ENCODE data around the gene CLIC6.

The CLIC6 gene

DNA sequence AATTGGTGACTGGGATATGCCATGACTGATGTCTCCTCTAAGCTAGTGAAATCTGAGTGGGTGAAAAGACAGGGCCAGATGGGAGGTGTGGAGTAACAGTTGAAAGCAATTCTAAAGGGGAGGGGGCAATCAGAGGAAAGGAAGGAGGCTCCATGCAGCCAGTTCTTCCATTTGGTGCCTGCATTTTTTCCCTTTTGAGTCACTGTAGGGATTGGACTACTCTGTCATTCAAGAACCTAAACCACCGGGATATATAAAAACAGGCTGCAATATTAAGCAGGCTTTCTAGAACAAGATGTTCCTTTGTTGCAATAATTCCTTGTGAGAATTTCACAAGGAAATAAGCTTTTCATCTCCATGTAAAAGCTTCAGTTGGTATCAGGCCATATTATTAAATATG is 18.3 kb downstream of the CLIC6 start:
- no peak for DNase-seq (ENCODE audit: extremely low read depth, insufficient read length)
- no peaks in the 10 kb centered on the region for H3K27me3 ChIP-seq (replicated peaks; ENCODE audit: control insufficient read depth, insufficient read depth, low read length)
- TF ChIP-seq, protein P1, sequence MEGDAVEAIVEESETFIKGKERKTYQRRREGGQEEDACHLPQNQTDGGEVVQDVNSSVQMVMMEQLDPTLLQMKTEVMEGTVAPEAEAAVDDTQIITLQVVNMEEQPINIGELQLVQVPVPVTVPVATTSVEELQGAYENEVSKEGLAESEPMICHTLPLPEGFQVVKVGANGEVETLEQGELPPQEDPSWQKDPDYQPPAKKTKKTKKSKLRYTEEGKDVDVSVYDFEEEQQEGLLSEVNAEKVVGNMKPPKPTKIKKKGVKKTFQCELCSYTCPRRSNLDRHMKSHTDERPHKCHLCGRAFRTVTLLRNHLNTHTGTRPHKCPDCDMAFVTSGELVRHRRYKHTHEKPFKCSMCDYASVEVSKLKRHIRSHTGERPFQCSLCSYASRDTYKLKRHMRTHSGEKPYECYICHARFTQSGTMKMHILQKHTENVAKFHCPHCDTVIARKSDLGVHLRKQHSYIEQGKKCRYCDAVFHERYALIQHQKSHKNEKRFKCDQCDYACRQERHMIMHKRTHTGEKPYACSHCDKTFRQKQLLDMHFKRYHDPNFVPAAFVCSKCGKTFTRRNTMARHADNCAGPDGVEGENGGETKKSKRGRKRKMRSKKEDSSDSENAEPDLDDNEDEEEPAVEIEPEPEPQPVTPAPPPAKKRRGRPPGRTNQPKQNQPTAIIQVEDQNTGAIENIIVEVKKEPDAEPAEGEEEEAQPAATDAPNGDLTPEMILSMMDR (IDR thresholded peaks at IDR 0.05; ENCODE audit: insufficient read depth, low read length, poor library complexity, severe bottlenecking), result no peak

GRCh38 chr21:34687745-34688144 is 19.0 kb downstream of the CLIC6 start:
- TF ChIP-seq, protein P1 (IDR thresholded peaks at IDR 0.05; ENCODE audit: insufficient read depth, low read length, poor library complexity, severe bottlenecking), result no peak
- no peak for DNase-seq (ENCODE audit: extremely low read depth, insufficient read length)
- Histone ChIP-seq H3K4me3 (replicated peaks; ENCODE audit: low read depth, low read length) (no peak overlapping the region), H3K36me3 (ENCODE audit: control insufficient read depth, insufficient read depth, low read length) (no peaks in the 10 kb centered on the region; the same call in none of the 2 replicates), H3K27me3 (replicated peaks; ENCODE audit: control insufficient read depth, insufficient read depth, low read length) (no peaks in the 10 kb centered on the region)

More for the DNA sequence above, 18.3 kb downstream of the CLIC6 start:
- no peaks in the 10 kb centered on the region; the same call in none of the 2 replicates for H3K36me3 ChIP-seq (ENCODE audit: control insufficient read depth, insufficient read depth, low read length)
- H3K4me3 ChIP-seq (replicated peaks; ENCODE audit: low read depth, low read length), result no peak overlapping the region

DNA sequence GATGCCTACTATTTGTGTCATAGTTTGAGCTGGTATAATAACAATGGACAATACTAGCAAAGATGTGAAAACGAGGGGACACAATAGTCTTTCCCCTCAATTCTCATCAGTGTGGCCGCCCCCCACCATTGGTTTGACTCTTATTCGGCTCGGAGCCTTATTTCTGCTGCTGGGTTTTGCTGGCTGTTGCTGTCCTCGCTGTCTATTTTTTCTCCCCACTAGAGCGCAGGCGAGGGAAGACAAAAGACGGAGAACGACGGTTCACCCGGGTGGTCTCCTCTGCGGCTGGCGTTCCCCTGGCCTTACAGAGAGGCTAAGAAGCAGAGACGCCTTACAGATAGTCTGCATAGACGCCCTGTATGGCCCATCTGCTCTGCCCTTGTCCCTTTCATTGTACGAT is 19.4 kb downstream of the CLIC6 start:
- Histone ChIP-seq H3K36me3 (ENCODE audit: control insufficient read depth, insufficient read depth, low read length) (no peaks in the 10 kb centered on the region; the same call in none of the 2 replicates), H3K27me3 (replicated peaks; ENCODE audit: control insufficient read depth, insufficient read depth, low read length) (no peaks in the 10 kb centered on the region), H3K4me3 (replicated peaks; ENCODE audit: low read depth, low read length) (no peak overlapping the region)
- TF ChIP-seq, protein P1 (IDR thresholded peaks at IDR 0.05; ENCODE audit: insufficient read depth, low read length, poor library complexity, severe bottlenecking), result peak; percentile 58
- DNase-seq (ENCODE audit: extremely low read depth, insufficient read length), result no peak

- no peaks in the 10 kb centered on the region for H3K27me3 ChIP-seq (replicated peaks; ENCODE audit: control insufficient read depth, insufficient read depth, low read length)
- DNase-seq (ENCODE audit: extremely low read depth, insufficient read length), result no peak
- H3K4me3 ChIP-seq (replicated peaks; ENCODE audit: low read depth, low read length), result no peak overlapping the region
- H3K36me3 ChIP-seq (ENCODE audit: control insufficient read depth, insufficient read depth, low read length), result no peaks in the 10 kb centered on the region; the same call in none of the 2 replicates
- TF ChIP-seq, protein P1 (IDR thresholded peaks at IDR 0.05; ENCODE audit: insufficient read depth, low read length, poor library complexity, severe bottlenecking), result no peak
These were observed 19.9 kb downstream of the CLIC6 start for GRCh38 chr21:34688715-34689114.

GRCh38 chr21:34690041-34690792 is 21.4 kb downstream of the CLIC6 start:
- Histone ChIP-seq H3K4me3 (replicated peaks; ENCODE audit: low read depth, low read length) (no peak overlapping the region), H3K27me3 (replicated peaks; ENCODE audit: control insufficient read depth, insufficient read depth, low read length) (no peaks in the 10 kb centered on the region), H3K36me3 (ENCODE audit: control insufficient read depth, insufficient read depth, low read length) (no peaks in the 10 kb centered on the region; the same call in none of the 2 replicates)
- no peak for DNase-seq (ENCODE audit: extremely low read depth, insufficient read length)
- TF ChIP-seq, protein P1 (IDR thresholded peaks at IDR 0.05; ENCODE audit: insufficient read depth, low read length, poor library complexity, severe bottlenecking), result no peak
